Measurements from ENCODE around the gene TET3. TPM values are rescaled to one million over a fixed set of nuclear protein-coding genes. Genes with fewer than 3 reads are reported as not detected.
A peak's percentile ranks its signal among the peaks of the same experiment; 100 is the strongest.

The TET3 gene
- total RNA-seq, 1 donor from 2014 or later: 6.2 TPM

GRCh38 chr2:73986085-73986681 is 1.5 kb downstream of the TET3 start:
- TF ChIP-seq CTCF (IDR thresholded peaks at IDR 0.05): no peak
- TF ChIP-seq EZH2phosphoT487 (IDR thresholded peaks at IDR 0.05): no peak
- TF ChIP-seq EZH2 (IDR thresholded peaks at IDR 0.05): no peak
- H3K27ac Mint-ChIP-seq: peak overlapping the region; percentile 90
- Histone ChIP-seq H3K79me2 (ENCODE audit: low read depth) (peaks cover 54% of the 10 kb centered on the region), H3K4me3 (peak overlapping the region; percentile 53), H3K9ac (no peak overlapping the region), H3K27me3 (peaks cover 49% of the 10 kb centered on the region), H2AFZ (replicated peaks) (no peak overlapping the region), H3K27ac (no peak overlapping the region), H3K4me1 (peaks cover 37% of the 10 kb centered on the region), H3K4me2 (peak overlapping the region; percentile 81), H4K20me1 (ENCODE audit: low read depth) (peaks cover 73% of the 10 kb centered on the region), H3K36me3 (no peaks in the 10 kb centered on the region), H3K9me3 (ENCODE audit: low read depth) (no peaks in the 10 kb centered on the region), H3F3A (ENCODE audit: low read depth) (peaks cover 44% of the 10 kb centered on the region)
- no peak for DNase-seq (ENCODE audit: low spot score)
- peaks cover 27% of the 10 kb centered on the region for H3K27me3 Mint-ChIP-seq (ENCODE audit: insufficient read depth, low read depth)
- peak overlapping the region; percentile 91 for H3K4me3 Mint-ChIP-seq
- H3K9me3 Mint-ChIP-seq: no peaks in the 10 kb centered on the region
- H3K36me3 Mint-ChIP-seq: peaks cover 24% of the 10 kb centered on the region
- peaks cover 50% of the 10 kb centered on the region for H3K4me1 Mint-ChIP-seq

- H3K4me1 ChIP-seq: peaks cover 37% of the 10 kb centered on the region
- no peaks in the 10 kb centered on the region for H3K9me3 ChIP-seq (ENCODE audit: low read depth)
- H3K4me1 Mint-ChIP-seq: peaks cover 43% of the 10 kb centered on the region
- no peaks in the 10 kb centered on the region for H3K9me3 Mint-ChIP-seq
- peaks cover 22% of the 10 kb centered on the region for H3K27me3 Mint-ChIP-seq (ENCODE audit: insufficient read depth, low read depth)
- H3K27ac Mint-ChIP-seq: no peak overlapping the region
- H3K36me3 Mint-ChIP-seq: peaks cover 28% of the 10 kb centered on the region
- peak; percentile 54 for DNase-seq (ENCODE audit: low spot score)
- peaks cover 33% of the 10 kb centered on the region for H3F3A ChIP-seq (ENCODE audit: low read depth)
- peaks cover 61% of the 10 kb centered on the region for H4K20me1 ChIP-seq (ENCODE audit: low read depth)
- H2AFZ ChIP-seq (replicated peaks): no peak overlapping the region
- H3K9ac ChIP-seq: no peak overlapping the region
- peaks cover 56% of the 10 kb centered on the region for H3K79me2 ChIP-seq (ENCODE audit: low read depth)
- no peaks in the 10 kb centered on the region for H3K36me3 ChIP-seq
- TF ChIP-seq EZH2phosphoT487 (IDR thresholded peaks at IDR 0.05): no peak
- no peak for TF ChIP-seq CTCF (IDR thresholded peaks at IDR 0.05)
- TF ChIP-seq EZH2 (IDR thresholded peaks at IDR 0.05): no peak
- H3K27me3 ChIP-seq: peaks cover 38% of the 10 kb centered on the region
- peak overlapping the region; percentile 91 for H3K4me3 Mint-ChIP-seq
- no peak overlapping the region for H3K4me3 ChIP-seq
- peak overlapping the region; percentile 67 for H3K4me2 ChIP-seq
- H3K27ac ChIP-seq: no peak overlapping the region
Observed at GRCh38 chr2:73987109-73987947, 2.6 kb downstream of the TET3 start.

- peaks cover 37% of the 10 kb centered on the region for H3K4me1 ChIP-seq
- H4K20me1 ChIP-seq (ENCODE audit: low read depth): peaks cover 56% of the 10 kb centered on the region
- no peak for TF ChIP-seq EZH2 (IDR thresholded peaks at IDR 0.05)
- no peak for TF ChIP-seq EZH2phosphoT487 (IDR thresholded peaks at IDR 0.05)
- TF ChIP-seq CTCF (IDR thresholded peaks at IDR 0.05): no peak
- no peak overlapping the region for H3K27ac ChIP-seq
- Mint-ChIP-seq H3K4me1 (peaks cover 43% of the 10 kb centered on the region), H3K27me3 (ENCODE audit: insufficient read depth, low read depth) (peaks cover 16% of the 10 kb centered on the region), H3K27ac (no peak overlapping the region), H3K9me3 (no peaks in the 10 kb centered on the region), H3K36me3 (peaks cover 28% of the 10 kb centered on the region), H3K4me3 (peak overlapping the region; percentile 91)
- no peaks in the 10 kb centered on the region for H3K9me3 ChIP-seq (ENCODE audit: low read depth)
- no peak for DNase-seq (ENCODE audit: low spot score)
- peak overlapping the region; percentile 3 for H3K4me3 ChIP-seq
- H3K4me2 ChIP-seq: peak overlapping the region; percentile 67
- H3K9ac ChIP-seq: no peak overlapping the region
- H3F3A ChIP-seq (ENCODE audit: low read depth): peaks cover 25% of the 10 kb centered on the region
- H3K27me3 ChIP-seq: peaks cover 30% of the 10 kb centered on the region
- no peaks in the 10 kb centered on the region for H3K36me3 ChIP-seq
- no peak overlapping the region for H2AFZ ChIP-seq (replicated peaks)
- peaks cover 56% of the 10 kb centered on the region for H3K79me2 ChIP-seq (ENCODE audit: low read depth)
Observed at GRCh38 chr2:73987948-73988700, 3.4 kb downstream of the TET3 start.
